ENCODE data around the gene TAF1L.

Gene TAF1L

GRCh38 chr9:32584784-32585183 is 50.7 kb downstream of the TAF1L start:
- Histone ChIP-seq H3K4me1 (ENCODE audit: control insufficient read depth, low read length) (peaks cover 9% of the 10 kb centered on the region), H3K79me2 (ENCODE audit: control insufficient read depth, low read length) (no peaks in the 10 kb centered on the region), H3F3A (ENCODE audit: control insufficient read depth, insufficient read depth) (no peaks in the 10 kb centered on the region), H3K36me3 (ENCODE audit: control insufficient read depth, low read length) (no peaks in the 10 kb centered on the region), H4K20me1 (ENCODE audit: control insufficient read depth, insufficient read depth, low read depth, low read length) (no peaks in the 10 kb centered on the region), H3K27ac (ENCODE audit: low read depth, low read length) (no peak overlapping the region), H3K9me2 (replicated peaks; ENCODE audit: control insufficient read depth, low read length) (no peaks in the 10 kb centered on the region), H3K9me3 (ENCODE audit: control insufficient read depth, insufficient read depth, low read length) (no peaks in the 10 kb centered on the region), H3K4me2 (ENCODE audit: low read length) (no peak overlapping the region), H3K27me3 (ENCODE audit: control insufficient read depth, low read length) (peaks cover 13% of the 10 kb centered on the region; the same call in 1 of the 2 replicates), H3K4me3 (ENCODE audit: low read length) (no peak overlapping the region)
- TF ChIP-seq CTCF (IDR thresholded peaks at IDR 0.05; ENCODE audit: low read depth, low read length, poor library complexity, severe bottlenecking) (no peak), EZH2phosphoT487 (IDR thresholded peaks at IDR 0.05; ENCODE audit: borderline replicate concordance, low read length) (no peak)

- peaks cover 13% of the 10 kb centered on the region; the same call in 1 of the 2 replicates for H3K27me3 ChIP-seq (ENCODE audit: control insufficient read depth, low read length)
- H3F3A ChIP-seq (ENCODE audit: control insufficient read depth, insufficient read depth), result no peaks in the 10 kb centered on the region
- H3K27ac ChIP-seq (ENCODE audit: low read depth, low read length), result no peak overlapping the region
- H3K9me2 ChIP-seq (replicated peaks; ENCODE audit: control insufficient read depth, low read length), result no peaks in the 10 kb centered on the region
- H4K20me1 ChIP-seq (ENCODE audit: control insufficient read depth, insufficient read depth, low read depth, low read length), result no peaks in the 10 kb centered on the region
- TF ChIP-seq EZH2phosphoT487 (IDR thresholded peaks at IDR 0.05; ENCODE audit: borderline replicate concordance, low read length) (no peak), CTCF (IDR thresholded peaks at IDR 0.05; ENCODE audit: low read depth, low read length, poor library complexity, severe bottlenecking) (peak; percentile 62)
- peaks cover 9% of the 10 kb centered on the region for H3K4me1 ChIP-seq (ENCODE audit: control insufficient read depth, low read length)
- no peaks in the 10 kb centered on the region for H3K79me2 ChIP-seq (ENCODE audit: control insufficient read depth, low read length)
- no peaks in the 10 kb centered on the region for H3K36me3 ChIP-seq (ENCODE audit: control insufficient read depth, low read length)
- H3K4me3 ChIP-seq (ENCODE audit: low read length), result no peak overlapping the region
- no peak overlapping the region for H3K4me2 ChIP-seq (ENCODE audit: low read length)
- no peaks in the 10 kb centered on the region for H3K9me3 ChIP-seq (ENCODE audit: control insufficient read depth, insufficient read depth, low read length)
Observed at GRCh38 chr9:32581512-32582143, 53.8 kb downstream of the TAF1L start.

GRCh38 chr9:32580631-32581300 is 54.7 kb downstream of the TAF1L start:
- no peaks in the 10 kb centered on the region for H4K20me1 ChIP-seq (ENCODE audit: control insufficient read depth, insufficient read depth, low read depth, low read length)
- no peak for TF ChIP-seq CTCF (IDR thresholded peaks at IDR 0.05; ENCODE audit: low read depth, low read length, poor library complexity, severe bottlenecking)

More at GRCh38 chr9:32580631-32581300, 54.7 kb downstream of the TAF1L start:
- H3K4me1 ChIP-seq (ENCODE audit: control insufficient read depth, low read length), result peaks cover 9% of the 10 kb centered on the region
- no peaks in the 10 kb centered on the region for H3K36me3 ChIP-seq (ENCODE audit: control insufficient read depth, low read length)
- no peak overlapping the region for H3K27ac ChIP-seq (ENCODE audit: low read depth, low read length)
- H3K4me3 ChIP-seq (ENCODE audit: low read length), result no peak overlapping the region
- H3K9me3 ChIP-seq (ENCODE audit: control insufficient read depth, insufficient read depth, low read length), result no peaks in the 10 kb centered on the region
- H3K9me2 ChIP-seq (replicated peaks; ENCODE audit: control insufficient read depth, low read length), result no peaks in the 10 kb centered on the region
- H3K79me2 ChIP-seq (ENCODE audit: control insufficient read depth, low read length), result no peaks in the 10 kb centered on the region
- H3K4me2 ChIP-seq (ENCODE audit: low read length), result peak overlapping the region; percentile 18; the same call in 1 of the 2 replicates
- H3K27me3 ChIP-seq (ENCODE audit: control insufficient read depth, low read length), result peaks cover 12% of the 10 kb centered on the region; the same call in 1 of the 2 replicates
- no peaks in the 10 kb centered on the region for H3F3A ChIP-seq (ENCODE audit: control insufficient read depth, insufficient read depth)
